Activated CD4-positive, alpha-beta memory T cell treated with anti-CD3 and anti-CD28 coated beads, Interleukin-2, amount 10 ng/mL, durations not matched to agents 7 days and 5 days (primary cell): ENCODE data around the gene HAP1. TPM values are rescaled to one million over a fixed set of nuclear protein-coding genes. Genes with fewer than 3 reads are reported as not detected.
"Not testable (repeated sequence)": the region's sequence is repeated elsewhere in the genome, so short reads cannot be mapped to it uniquely, and the experiment has no call there.

ENCODE experiments used
- CTCF ChIA-PET: fragments of 350-600 bp; sonication (Branson Sonifier 250); formaldehyde crosslinking; loops from one replicate; lab custom pipeline; 2021; ENCODE audit warnings: antibody characterized with exemption, inconsistent platforms; lab: Charles Lee
- POLR2A ChIA-PET: fragments of 350-600 bp; sonication (Branson Sonifier 250); formaldehyde crosslinking; loops from one replicate; lab custom pipeline; 2021; ENCODE audit warnings: antibody characterized with exemption; lab: Charles Lee
- DNase-seq: peaks from one replicate; pipeline ENCODE4 v3.0.0-alpha.2; 2020
- H3K27ac Mint-ChIP-seq: one replicate; pipeline ENCODE4 v1.8.0; 2021; ENCODE audit warnings: mild to moderate bottlenecking, mixed read lengths
- H3K27me3 Mint-ChIP-seq: one replicate; pipeline ENCODE4 v1.8.0; 2021; ENCODE audit warnings: mixed read lengths
- H3K36me3 Mint-ChIP-seq: one replicate; pipeline ENCODE4 v1.8.0; 2021; ENCODE audit warnings: low read depth, mixed read lengths
- H3K4me1 Mint-ChIP-seq: one replicate; pipeline ENCODE4 v1.8.0; 2021; ENCODE audit warnings: mixed read lengths
- H3K4me3 Mint-ChIP-seq: one replicate; pipeline ENCODE4 v1.8.0; 2021; ENCODE audit warnings: mild to moderate bottlenecking, mixed read lengths
- H3K9me3 Mint-ChIP-seq: one replicate; pipeline ENCODE4 v1.8.0; 2021; ENCODE audit warnings: mixed read lengths
- total RNA-seq, 2 experiments: library from RNA; stranded (reverse); gene quantifications; one replicate each; pipeline ENCODE4 v1.2.3, GENCODE V29; 2021

Gene HAP1
- total RNA-seq, 2 experiments from 2014 or later = 0.05 TPM

- Mint-ChIP-seq H3K27me3 (no peaks in the 10 kb centered on the region), H3K9me3 (no peaks in the 10 kb centered on the region), H3K27ac (peak overlapping the region; percentile 98), H3K4me1 (peaks cover 43% of the 10 kb centered on the region), H3K4me3 (peak overlapping the region; percentile 88), H3K36me3 (peaks cover 62% of the 10 kb centered on the region)
- CTCF ChIA-PET = interaction anchor here (0.6 to 17.1 kb wide), 3 partner anchors 13 to 376 kb away, joined by 3 to 395 read pairs (median 172); no protein-coding TSS in a partner anchor
- DNase-seq = no peak
- POLR2A ChIA-PET = interaction anchor here (0.9 to 6.9 kb wide), 15 partner anchors 11 to 1670 kb away, joined by 3 to 494 read pairs (median 4); partner anchors contain the start of genes FKBP10, JUP, KLHL11 and P3H4
Measured at GRCh38 chr17:41691031-41691777, 43.2 kb downstream of the HAP1 start.

GRCh38 chr17:41690497-41690896, 43.9 kb downstream of the HAP1 start:
- Mint-ChIP-seq H3K4me1 (peaks cover 39% of the 10 kb centered on the region), H3K4me3 (peak overlapping the region; percentile 88), H3K27me3 (no peaks in the 10 kb centered on the region), H3K36me3 (peaks cover 60% of the 10 kb centered on the region), H3K27ac (peak overlapping the region; percentile 98), H3K9me3 (no peaks in the 10 kb centered on the region)
- ChIA-PET CTCF (interaction anchor here (0.5 to 17.1 kb wide), 6 partner anchors 10 to 231 kb away, joined by 3 to 395 read pairs (median 7); no protein-coding TSS in a partner anchor), POLR2A (interaction anchor here (0.9 to 6.9 kb wide), 16 partner anchors 12 to 1488 kb away, joined by 3 to 494 read pairs (median 6); partner anchors contain the start of genes DHX58, DNAJC7, FKBP10 and JUP)
- DNase-seq = no peak

- Mint-ChIP-seq H3K4me1 (peaks cover 39% of the 10 kb centered on the region), H3K4me3 (peak overlapping the region; percentile 88), H3K27me3 (no peaks in the 10 kb centered on the region), H3K9me3 (no peaks in the 10 kb centered on the region), H3K36me3 (peaks cover 57% of the 10 kb centered on the region), H3K27ac (peak overlapping the region; percentile 98)
- peak; percentile 61 for DNase-seq
- ChIA-PET POLR2A (interaction anchor here (0.5 to 6.9 kb wide), 48 partner anchors 10 to 1471 kb away, joined by 3 to 494 read pairs (median 5); partner anchors contain the start of genes ACLY, CCR7, CNP and DHX58), CTCF (interaction anchor here (0.5 to 17.1 kb wide), 12 partner anchors 10 to 871 kb away, joined by 3 to 395 read pairs (median 7); partner anchors contain the start of gene ACLY)
Measured at GRCh38 chr17:41689497-41690299, 44.7 kb downstream of the HAP1 start.

- POLR2A ChIA-PET = interaction anchor here (0.5 to 6.9 kb wide), 57 partner anchors 10 to 1470 kb away, joined by 3 to 494 read pairs (median 5); partner anchors contain the start of genes ACLY, CCR7, CNP and DHX58
- Mint-ChIP-seq H3K36me3 (peaks cover 52% of the 10 kb centered on the region), H3K4me3 (peak within 1 kb of the TSS; percentile 88), H3K4me1 (peaks cover 39% of the 10 kb centered on the region), H3K9me3 (no peaks in the 10 kb centered on the region), H3K27me3 (no peaks in the 10 kb centered on the region), H3K27ac (peak within 1 kb of the TSS; percentile 98)
- CTCF ChIA-PET = interaction anchor here (0.9 to 17.1 kb wide), 12 partner anchors 8 to 870 kb away, joined by 3 to 395 read pairs (median 7); partner anchors contain the start of genes ACLY and P3H4
- DNase-seq = peak; percentile 100
Measured at GRCh38 chr17:41688641-41689496, 45.6 kb downstream of the HAP1 start, which contains the start of gene EIF1. EIF1 (plus strand) TSS chr17:41688885; CDS start chr17:41689039, 154 bp downstream.

- no peaks in the 10 kb centered on the region for H3K27me3 Mint-ChIP-seq
- ChIA-PET CTCF (interaction anchor here (0.9 to 17.1 kb wide), 10 partner anchors 9 to 869 kb away, joined by 3 to 395 read pairs (median 8); partner anchors contain the start of genes ACLY and P3H4), POLR2A (interaction anchor here (0.6 to 6.9 kb wide), 34 partner anchors 9 to 1470 kb away, joined by 3 to 494 read pairs (median 6); partner anchors contain the start of genes ACLY, CCR7, CNP and DHX58)
- H3K4me1 Mint-ChIP-seq = peaks cover 39% of the 10 kb centered on the region
- H3K9me3 Mint-ChIP-seq = no peaks in the 10 kb centered on the region
- H3K27ac Mint-ChIP-seq = peak overlapping the region; percentile 98
- peak; percentile 67 for DNase-seq
- H3K4me3 Mint-ChIP-seq = peak overlapping the region; percentile 88
- peaks cover 44% of the 10 kb centered on the region for H3K36me3 Mint-ChIP-seq
Measured at GRCh38 chr17:41687828-41688640, 46.4 kb downstream of the HAP1 start.

- peaks cover 26% of the 10 kb centered on the region for H3K36me3 Mint-ChIP-seq
- no peak overlapping the region for H3K4me3 Mint-ChIP-seq
- ChIA-PET POLR2A (interaction anchor here (6.7 kb wide), 1 partner anchor 19 kb away, joined by 220 read pairs; no protein-coding TSS in a partner anchor), CTCF (interaction anchor here (17.1 kb wide), 1 partner anchor 19 kb away, joined by 395 read pairs; no protein-coding TSS in a partner anchor)
- H3K27me3 Mint-ChIP-seq = no peaks in the 10 kb centered on the region
- no peak for DNase-seq
- H3K9me3 Mint-ChIP-seq = no peaks in the 10 kb centered on the region
- H3K4me1 Mint-ChIP-seq = peaks cover 38% of the 10 kb centered on the region
- H3K27ac Mint-ChIP-seq = no peak overlapping the region
Measured at GRCh38 chr17:41686281-41686680, 48.2 kb downstream of the HAP1 start.

- POLR2A ChIA-PET = not testable (repeated sequence)
- CTCF ChIA-PET = interaction anchor here (17.1 kb wide), 1 partner anchor 19 kb away, joined by 395 read pairs; no protein-coding TSS in a partner anchor
Measured at GRCh38 chr17:41685753-41686152, 48.7 kb downstream of the HAP1 start.

GRCh38 chr17:41684035-41684434, 50.4 kb downstream of the HAP1 start:
- no peak for DNase-seq
- peak overlapping the region; percentile 51 for H3K27ac Mint-ChIP-seq
- H3K9me3 Mint-ChIP-seq = no peaks in the 10 kb centered on the region
- H3K27me3 Mint-ChIP-seq = no peaks in the 10 kb centered on the region
- ChIA-PET CTCF (interaction anchor here (0.5 to 17.1 kb wide), 3 partner anchors 11 to 1150 kb away, joined by 3 to 395 read pairs (median 3); no protein-coding TSS in a partner anchor), POLR2A (no interaction called here)
- H3K36me3 Mint-ChIP-seq = peaks cover 4% of the 10 kb centered on the region
- peaks cover 38% of the 10 kb centered on the region for H3K4me1 Mint-ChIP-seq
- no peak overlapping the region for H3K4me3 Mint-ChIP-seq

More at GRCh38 chr17:41685753-41686152, 48.7 kb downstream of the HAP1 start:
- not testable (repeated sequence) for H3K27me3 Mint-ChIP-seq, H3K27ac Mint-ChIP-seq, H3K9me3 Mint-ChIP-seq, DNase-seq, H3K4me3 Mint-ChIP-seq
- peaks cover 34% of the 10 kb centered on the region for H3K4me1 Mint-ChIP-seq
- H3K36me3 Mint-ChIP-seq = peaks cover 21% of the 10 kb centered on the region

- Mint-ChIP-seq H3K4me1 (peaks cover 43% of the 10 kb centered on the region), H3K36me3 (peaks cover 2% of the 10 kb centered on the region), H3K27ac (no peak overlapping the region), H3K4me3 (no peak overlapping the region), H3K9me3 (no peaks in the 10 kb centered on the region), H3K27me3 (no peaks in the 10 kb centered on the region)
- CTCF ChIA-PET = interaction anchor here (1.5 to 17.1 kb wide), 2 partner anchors 16 to 35 kb away, joined by 4 to 395 read pairs; no protein-coding TSS in a partner anchor
- POLR2A ChIA-PET = interaction anchor here (7.8 kb wide), 1 partner anchor 15 kb away, joined by 121 read pairs; no protein-coding TSS in a partner anchor
- DNase-seq = no peak
Measured at GRCh38 chr17:41683441-41684007, 50.9 kb downstream of the HAP1 start.

GRCh38 chr17:41682631-41683030, 51.8 kb downstream of the HAP1 start:
- H3K36me3 Mint-ChIP-seq = peaks cover 7% of the 10 kb centered on the region

More at GRCh38 chr17:41682631-41683030, 51.8 kb downstream of the HAP1 start:
- H3K27me3 Mint-ChIP-seq = no peaks in the 10 kb centered on the region
- ChIA-PET POLR2A (interaction anchor here (7.8 to 8.0 kb wide), 2 partner anchors 8 to 15 kb away, joined by 121 to 494 read pairs; partner anchors contain the start of gene EIF1), CTCF (interaction anchor here (1.3 to 17.1 kb wide), 3 partner anchors 13 to 34 kb away, joined by 4 to 395 read pairs (median 5); no protein-coding TSS in a partner anchor)
- H3K27ac Mint-ChIP-seq = no peak overlapping the region
- H3K4me1 Mint-ChIP-seq = peaks cover 45% of the 10 kb centered on the region
- H3K9me3 Mint-ChIP-seq = peaks cover 3% of the 10 kb centered on the region
- no peak for DNase-seq
- no peak overlapping the region for H3K4me3 Mint-ChIP-seq
